Fibroblast of mammary gland (primary cell): ENCODE measurements around the gene STX5.

Experiments used
- DNase-seq: peaks from one replicate; pipeline ENCODE4 v3.0.0-alpha.2; 2010; ENCODE audit warnings: low read depth
- H3K4me3 ChIP-seq: 2 replicates; pipeline ENCODE4 v1.5.1; 2011; ENCODE audit warnings: low read depth, mild to moderate bottlenecking, low read length, moderate library complexity; ENCODE audit not compliant: control insufficient read depth
- CTCF ChIP-seq: conservative IDR thresholded peaks from 2 replicates; pipeline ENCODE4 v1.5.1; 2011; ENCODE audit warnings: low read depth, low read length, inconsistent platforms; ENCODE audit not compliant: control insufficient read depth, insufficient read depth

The STX5 gene

GRCh38 chr11:62801071-62801470 is 30.8 kb downstream of the STX5 start:
- H3K4me3 ChIP-seq: no peak overlapping the region
- no peak for TF ChIP-seq CTCF
- no peak for DNase-seq

GRCh38 chr11:62799486-62799885 is 32.4 kb downstream of the STX5 start:
- no peak overlapping the region for H3K4me3 ChIP-seq
- no peak for TF ChIP-seq CTCF
- no peak for DNase-seq

GRCh38 chr11:62796281-62796680 is 35.6 kb downstream of the STX5 start:
- H3K4me3 ChIP-seq: no peak overlapping the region
- no peak for TF ChIP-seq CTCF
- no peak for DNase-seq

- TF ChIP-seq CTCF: no peak
- H3K4me3 ChIP-seq: no peak overlapping the region
- no peak for DNase-seq
These were observed 37.6 kb downstream of the STX5 start for GRCh38 chr11:62794201-62794775.

GRCh38 chr11:62792202-62792575 is 39.7 kb downstream of the STX5 start:
- DNase-seq: no peak

GRCh38 chr11:62791501-62792201 is 40.2 kb downstream of the STX5 start, which contains the start of gene TMEM223:
TSS of gene TMEM223 (minus strand) at chr11:62792006. CDS start at chr11:62791994, 12 bp downstream.
- peak within 1 kb of the TSS; percentile 83 for H3K4me3 ChIP-seq

More at GRCh38 chr11:62792202-62792575, 39.7 kb downstream of the STX5 start:
- TF ChIP-seq CTCF: no peak
- H3K4me3 ChIP-seq: peak overlapping the region; percentile 16

More at GRCh38 chr11:62791501-62792201, 40.2 kb downstream of the STX5 start, which contains the start of gene TMEM223:
- no peak for TF ChIP-seq CTCF
- DNase-seq: peak; percentile 60
